Stimulated activated CD4-positive, alpha-beta T cell treated with anti-CD3 and anti-CD28 coated beads, TNF-alpha, amount 100 ng/mL, for 48 hours (primary cell): ENCODE measurements around the gene KRT17.
"Not testable (repeated sequence)": the region's sequence is repeated elsewhere in the genome, so short reads cannot be mapped to it uniquely, and the experiment has no call there.

Source experiments
- DNase-seq, 3 donors: peaks; one replicate each; pipeline ENCODE4 v3.0.0-alpha.2; 2020; ENCODE audit warnings: low read depth in 3 of 3

The KRT17 gene

DNA sequence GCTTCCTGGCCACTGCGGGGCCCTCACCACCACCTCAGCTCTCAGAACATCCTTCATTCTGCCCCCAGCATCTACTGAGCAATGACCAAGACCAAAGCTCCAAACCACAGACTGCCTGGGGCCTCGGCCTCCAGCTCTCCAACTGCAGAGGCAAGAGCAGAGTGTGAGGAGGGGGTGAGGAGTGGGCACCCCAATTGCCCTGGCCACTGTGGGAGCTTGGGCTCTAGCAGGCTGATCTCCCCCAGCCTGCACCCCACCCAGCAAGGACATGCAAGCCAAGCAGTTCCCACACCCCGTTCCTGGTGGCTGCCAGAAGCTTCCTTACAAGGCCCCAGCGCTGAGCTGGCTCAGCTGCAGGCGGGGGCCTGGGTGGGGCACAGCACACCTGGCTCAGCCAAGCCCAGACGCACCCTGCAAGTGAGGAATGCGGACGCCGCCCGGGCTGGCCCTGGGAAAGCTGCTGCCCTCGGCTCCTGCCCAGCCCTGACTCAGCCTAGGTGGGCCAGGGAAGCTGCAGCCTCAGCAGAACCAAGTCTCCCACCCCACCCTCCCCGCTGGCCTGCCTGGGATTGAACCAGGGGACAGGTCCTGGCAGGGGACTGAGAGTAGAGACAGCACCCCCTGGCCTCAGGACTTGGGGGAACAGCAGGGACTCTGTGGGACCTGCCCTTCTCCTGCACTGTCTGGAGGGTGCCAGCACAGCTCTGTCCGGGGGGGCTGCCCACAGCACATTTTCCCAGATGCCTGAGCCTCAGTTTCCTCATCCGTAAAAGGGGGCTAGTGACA is 29.7 kb upstream of the KRT17 start:
- DNase-seq, result no peak

DNA sequence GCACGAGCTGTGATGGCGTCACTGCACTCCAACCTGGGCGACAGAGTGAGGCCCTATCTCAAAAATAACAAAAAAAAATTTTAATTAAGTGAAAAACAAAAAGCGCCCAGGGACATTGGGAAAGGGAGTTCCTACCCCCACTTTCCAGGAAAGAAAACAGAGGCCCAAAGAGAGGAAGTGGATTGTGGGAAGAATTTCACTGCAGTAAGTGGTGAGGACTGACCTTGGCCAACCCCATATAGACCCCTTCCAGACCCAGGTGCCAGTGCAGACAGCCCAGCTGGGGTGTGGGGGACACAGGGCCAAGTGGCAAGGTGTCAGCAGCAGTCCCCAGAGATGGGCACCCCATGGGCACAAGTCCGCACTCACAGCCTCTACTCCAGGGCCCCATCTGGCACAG is 29.0 kb upstream of the KRT17 start:
- no peak for DNase-seq

DNA sequence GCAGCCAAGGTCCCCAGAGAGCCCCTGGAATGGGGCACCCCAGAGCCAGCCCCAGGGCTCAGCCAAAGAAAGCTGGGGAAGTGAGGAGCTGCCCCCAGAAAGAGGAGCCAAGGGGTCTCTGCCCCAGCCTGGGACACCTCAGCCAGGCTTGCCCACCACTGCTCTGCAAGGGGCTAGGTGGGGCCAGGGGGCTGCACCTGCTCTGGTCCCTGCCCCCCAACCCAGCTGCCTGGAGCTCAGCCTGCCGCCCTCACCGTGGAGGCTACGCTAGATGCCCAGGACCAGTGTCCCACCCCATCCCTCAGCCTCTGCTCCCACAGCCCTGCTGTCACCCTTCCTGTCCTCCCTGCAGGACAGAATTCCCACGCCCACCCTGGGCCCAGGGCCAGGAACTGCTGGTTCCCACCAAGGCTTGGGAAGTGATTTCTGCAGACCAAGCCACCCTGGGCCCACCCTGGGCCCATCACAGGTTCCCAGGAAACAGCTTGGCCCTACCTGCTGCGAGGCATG is 28.1 kb upstream of the KRT17 start:
- no peak for DNase-seq

DNA sequence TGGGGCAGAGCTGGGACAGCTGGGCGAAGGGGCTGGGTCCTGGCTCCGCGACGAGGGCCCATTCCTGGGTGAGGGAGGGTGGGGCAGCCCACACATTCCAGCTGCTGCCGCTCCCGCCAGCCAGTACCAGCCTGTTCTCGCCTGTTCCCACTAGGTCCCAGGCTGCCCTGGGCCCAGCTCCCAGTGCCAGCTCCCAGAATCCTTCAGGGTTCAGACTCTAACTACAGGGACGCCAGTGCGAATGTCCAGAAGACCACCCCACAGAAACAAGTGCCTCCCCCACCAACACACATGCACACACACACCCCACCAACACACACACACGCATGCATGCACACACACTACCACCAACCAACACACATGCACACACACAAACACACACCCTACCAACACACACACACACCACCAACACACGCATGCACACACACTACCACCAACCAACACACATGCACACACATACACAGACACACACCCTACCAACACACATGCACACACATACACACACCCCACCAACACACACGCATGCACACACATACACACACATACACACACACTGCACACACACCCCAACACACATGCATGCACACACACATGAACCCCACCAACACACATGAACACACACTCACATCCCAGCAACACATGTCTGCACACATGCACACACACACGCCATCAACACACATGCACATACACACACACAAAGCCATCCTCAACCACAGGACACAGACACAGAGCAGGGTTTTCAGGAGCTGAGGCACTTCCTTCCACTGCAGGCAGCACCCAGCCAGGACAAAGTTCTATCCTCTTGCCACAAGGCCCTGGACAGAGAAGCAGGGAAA is 27.5 kb upstream of the KRT17 start:
- no peak for DNase-seq

DNA sequence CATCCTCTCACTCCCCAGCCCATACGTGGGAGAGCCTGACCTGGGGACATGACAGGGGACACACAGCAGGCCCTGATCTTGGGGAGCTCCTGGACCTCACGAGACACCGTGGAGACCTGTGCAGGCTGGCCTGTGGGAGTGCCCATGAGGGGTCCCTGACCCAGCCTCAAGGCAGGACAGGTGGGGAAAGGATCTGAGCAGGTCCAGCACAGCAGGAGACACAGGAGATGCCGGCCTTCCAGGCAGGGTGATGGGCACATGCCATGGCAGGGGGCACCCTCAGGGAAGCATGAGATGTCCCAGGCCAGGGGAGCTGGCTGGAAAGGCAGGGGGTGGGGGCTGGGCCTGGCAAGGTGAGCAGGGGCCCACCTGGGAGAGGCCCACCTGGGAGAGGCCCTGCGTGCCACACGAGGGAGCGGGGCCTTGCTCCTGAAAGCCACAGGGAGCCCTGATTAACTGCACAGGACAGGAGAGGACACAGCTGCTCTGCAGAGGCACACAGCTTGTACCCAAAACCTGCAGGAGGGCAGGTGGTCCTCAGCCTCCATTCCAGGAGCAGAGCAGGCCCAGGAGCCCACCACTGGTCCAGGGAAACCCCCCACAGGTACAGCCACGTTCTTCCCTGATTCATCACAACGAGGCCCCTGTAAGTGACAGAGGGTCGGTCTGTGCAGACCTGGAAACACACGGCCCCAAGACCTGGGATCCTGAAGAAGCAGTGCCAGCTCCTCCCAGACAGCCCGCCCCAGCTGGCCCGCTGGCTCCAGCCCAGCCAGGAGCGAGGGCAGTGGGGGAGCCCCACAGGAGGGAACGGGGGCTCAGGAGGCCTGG is 26.6 kb upstream of the KRT17 start:
- DNase-seq, result no peak

DNA sequence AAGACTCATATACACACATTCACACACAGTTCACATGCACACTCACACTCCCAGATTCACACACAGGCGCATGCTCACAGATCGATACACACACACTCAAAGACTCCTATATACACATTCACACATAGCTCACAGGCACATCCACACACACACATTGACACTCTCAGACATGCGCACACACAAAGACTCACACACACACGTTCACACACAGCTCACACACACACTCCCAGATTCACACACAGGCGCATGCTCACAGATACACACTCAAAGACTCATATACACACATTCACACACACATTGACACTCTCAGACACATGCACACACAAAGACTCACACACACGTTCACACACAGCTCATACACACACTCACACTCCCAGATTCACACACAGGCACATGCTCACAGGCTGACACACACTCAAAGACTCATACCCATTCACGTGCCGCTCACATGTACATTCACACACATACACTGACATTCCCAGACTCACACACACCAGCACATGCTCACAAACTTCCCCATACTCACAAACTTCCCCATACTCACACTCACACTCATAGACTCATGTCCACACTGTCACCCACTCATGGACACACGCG is 25.6 kb upstream of the KRT17 start:
- DNase-seq, result no peak

DNA sequence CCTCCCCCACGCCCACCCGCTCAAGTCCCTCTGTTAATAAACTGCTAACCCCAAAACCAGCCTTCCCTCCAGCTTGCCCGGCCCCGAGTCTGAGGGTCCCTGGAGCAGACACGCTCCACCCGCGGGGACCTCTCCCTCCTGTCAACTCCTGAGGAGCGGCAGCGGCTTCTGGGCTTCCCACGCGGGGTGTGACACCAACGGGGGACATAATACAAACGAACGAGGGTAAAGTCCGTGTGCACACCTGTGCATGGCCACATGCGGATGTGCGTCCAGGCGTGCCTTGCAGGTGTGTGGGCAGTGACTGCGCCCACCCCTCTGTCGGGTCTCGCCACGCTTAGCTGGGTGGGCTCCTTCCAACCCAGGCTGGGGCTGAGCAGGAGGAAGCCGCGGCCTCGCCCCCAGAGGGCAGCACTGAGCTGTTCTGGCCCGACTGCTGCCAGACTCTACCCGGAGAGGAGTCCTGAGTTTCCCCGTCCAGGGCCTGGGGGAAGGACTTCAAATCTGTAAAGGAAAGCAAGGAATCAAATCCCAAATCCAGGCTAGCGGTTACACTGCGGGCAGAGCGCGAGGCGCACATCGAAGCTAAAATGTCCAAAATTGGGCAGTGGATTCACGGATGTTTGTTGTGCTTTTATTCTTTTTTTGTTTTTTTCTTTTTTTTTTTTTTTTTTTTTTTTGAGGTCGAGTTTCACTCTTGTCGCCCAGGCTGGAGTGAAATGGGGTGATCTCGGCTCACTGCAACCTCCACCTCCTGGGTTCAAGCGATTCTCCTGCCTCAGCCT is 24.2 kb upstream of the KRT17 start:
- DNase-seq, result peak; percentile 59 to 87 (median 72)

DNA sequence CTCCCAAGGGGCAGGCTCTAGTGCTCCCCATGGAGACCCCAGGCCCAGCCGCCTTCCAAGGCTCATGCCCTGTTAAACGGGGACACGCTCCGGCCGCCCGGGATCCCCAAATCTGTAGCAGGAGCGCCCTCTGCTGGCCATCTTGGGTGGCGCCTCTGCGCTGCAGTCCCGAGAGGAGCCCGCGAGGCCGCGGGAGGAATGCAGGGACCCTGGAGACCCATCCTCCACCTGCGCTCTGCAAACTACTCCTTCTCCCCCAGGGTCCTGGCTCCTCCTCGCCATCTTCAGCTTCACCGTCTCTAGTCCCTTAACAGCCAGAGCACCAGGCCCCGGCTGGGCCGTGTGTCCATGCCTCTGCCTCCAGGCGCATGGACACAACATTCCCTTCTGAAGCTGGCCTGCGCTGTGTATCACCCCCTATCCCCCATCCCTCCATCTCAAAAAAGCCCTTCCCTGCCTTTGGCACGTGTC is 23.6 kb upstream of the KRT17 start:
- DNase-seq, result peak; percentile 73 to 87 (median 87)

DNA sequence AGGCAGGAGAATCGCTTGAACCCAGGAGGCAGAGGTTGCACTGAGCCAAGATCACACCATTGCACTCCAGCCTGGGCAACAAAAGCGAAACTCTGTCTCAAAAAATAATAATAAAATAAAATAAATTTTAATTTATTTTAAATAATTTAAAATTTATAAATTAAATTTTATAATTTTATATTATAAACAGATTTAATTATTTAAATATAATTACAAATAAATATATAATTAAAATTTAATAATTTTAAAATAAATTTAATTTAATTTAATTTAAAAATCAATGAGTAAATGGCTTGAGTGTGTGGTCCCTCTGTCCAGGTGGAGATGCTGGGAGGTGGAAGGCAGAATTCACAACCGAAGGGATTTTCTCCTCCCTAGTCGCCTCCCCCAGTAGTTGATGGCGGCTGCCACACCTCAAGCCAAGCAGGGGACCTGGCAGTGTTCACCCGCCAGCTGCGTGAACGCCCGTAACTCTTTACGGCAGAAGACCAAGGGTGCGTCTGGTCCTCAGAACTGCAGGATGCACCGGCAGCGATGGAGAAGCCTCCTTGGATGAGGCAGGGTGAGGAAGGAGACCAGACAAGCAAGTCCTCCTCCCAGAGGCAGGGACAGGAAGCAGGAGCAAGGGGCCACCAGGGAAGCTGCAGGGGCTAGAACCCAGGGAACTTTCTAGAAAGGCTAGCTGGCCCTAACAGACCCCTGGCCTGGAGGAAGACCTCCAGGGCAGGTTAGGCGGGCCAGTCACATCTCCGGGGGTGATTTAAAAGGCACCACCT is 22.9 kb upstream of the KRT17 start:
- no peak for DNase-seq

DNA sequence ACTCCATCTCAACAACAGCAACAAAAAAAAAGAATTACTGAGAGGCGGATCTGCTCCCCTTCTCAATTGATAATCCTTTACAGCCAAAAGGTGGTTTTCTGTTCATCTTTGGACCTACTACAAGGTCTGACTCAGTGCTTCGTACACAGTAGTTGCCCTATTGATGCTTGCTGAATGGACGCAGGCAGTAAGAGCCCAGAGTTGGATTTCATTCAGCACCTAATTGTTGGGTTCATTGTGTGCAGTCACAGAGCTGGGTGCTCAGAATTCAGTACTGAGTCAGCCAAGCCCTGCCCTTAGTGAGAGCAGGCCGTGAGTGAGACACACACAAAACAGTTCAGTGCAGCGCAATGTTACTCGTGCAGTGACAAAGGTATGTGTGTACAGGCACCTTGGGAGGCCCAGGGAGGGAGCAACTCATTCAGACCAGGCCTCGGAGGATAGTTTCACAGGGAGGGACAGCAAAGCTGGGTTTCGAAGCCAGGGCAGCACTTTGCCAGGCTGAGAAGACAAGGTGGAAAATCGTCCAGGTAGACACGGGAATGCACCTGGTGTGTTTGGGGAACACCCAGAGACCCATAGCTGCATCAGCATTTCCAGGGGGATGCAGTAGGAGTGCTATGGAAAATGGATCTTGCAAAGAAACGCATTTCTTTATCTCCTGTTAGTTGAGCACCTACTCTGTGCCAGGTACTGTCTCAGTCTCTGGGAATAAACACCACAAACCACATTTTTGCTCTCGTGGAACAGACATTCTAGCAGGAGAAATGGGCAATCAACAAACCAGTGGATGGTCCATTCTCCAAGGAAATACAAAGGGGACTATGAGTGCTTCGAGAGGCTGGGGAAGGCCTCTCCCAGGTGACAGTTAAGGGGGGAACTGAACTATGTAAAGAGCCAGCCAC is 18.1 kb upstream of the KRT17 start:
- no peak for DNase-seq

DNA sequence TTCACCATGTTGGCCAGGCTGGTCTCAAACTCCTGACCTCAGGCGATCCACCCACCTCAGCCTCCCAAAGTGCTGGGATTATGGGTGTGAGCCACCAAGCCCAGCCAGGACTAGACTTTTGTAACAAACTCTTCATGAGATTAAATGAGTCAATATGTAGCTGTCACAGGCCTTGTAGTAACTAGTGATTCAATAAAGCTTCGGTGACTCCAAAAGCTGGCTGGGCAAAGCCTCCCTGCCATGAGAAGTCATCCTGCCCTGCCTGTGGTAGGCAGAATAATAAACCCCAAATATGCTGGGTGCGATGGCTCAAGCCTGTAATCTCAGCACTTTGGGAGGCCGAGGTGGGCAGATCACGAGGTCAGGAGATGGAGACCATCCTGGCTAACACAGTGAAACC is 16.2 kb upstream of the KRT17 start:
- not testable (repeated sequence) for DNase-seq

DNA sequence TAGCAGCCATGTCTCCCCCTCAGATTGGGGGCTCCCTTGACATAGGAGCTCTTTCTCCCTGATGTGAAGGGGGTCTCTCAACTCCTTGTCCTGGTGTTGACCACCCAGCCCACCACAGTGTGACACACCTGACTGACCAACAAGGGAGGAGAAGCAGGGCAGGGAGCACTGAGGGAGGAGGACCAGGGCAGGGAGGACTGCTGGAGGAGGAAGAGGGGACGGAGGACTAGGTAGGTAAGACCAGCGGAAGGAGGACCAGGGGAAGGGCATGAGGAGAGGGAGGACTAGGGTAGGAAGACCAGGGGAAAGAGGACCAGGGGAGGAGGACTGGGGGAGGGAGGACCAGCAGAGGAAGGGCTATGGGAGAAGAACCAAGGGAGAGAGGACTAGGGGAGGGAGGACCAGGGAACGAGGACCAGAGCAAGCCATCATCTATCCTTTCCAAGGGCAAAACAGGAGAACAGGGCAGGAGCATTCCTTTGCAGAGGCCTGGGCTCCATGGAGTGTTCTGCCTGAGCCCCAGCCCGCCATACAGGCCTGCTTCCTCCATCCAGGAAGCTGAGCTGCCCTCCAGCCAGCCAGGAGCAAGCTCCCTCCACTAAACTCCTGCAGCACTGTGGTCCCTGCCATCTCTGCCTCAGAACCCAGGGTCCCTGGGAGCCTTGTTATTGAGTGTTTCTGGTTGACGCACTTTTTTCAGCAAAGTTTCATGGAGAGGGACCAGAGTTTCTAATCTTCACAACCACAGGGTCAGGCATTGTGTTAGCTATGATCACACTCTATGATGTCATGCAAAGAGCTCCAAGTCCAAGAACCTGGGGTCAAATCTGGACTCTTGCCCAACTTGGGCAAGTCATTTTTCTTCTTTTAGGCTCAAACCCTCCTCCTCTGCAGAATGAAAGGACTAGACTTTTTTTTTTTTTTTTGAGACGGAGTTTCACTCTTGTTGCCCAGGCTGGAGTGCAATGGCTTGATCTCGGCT is 15.4 kb upstream of the KRT17 start:
- DNase-seq, result no peak

DNA sequence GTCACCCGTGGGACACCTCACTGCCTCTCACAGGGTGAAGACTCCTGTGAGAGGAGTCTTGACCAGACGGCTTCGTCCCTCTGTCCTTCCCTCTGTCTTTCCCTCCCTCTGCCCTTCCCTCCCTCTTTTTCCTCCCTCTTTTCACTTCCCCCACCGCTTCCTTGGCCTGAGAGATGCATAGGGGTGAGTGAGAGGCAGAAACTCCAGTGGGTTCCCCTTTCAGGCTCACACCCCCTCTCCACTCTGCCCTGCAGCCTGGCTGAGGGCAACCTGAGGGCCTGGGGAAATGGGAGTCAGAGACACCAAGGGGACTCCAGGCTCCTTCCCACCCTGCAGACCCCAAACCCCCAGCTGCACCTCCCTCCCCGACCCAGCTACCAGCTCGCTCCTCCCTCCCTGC is 14.6 kb upstream of the KRT17 start:
- no peak for DNase-seq

DNA sequence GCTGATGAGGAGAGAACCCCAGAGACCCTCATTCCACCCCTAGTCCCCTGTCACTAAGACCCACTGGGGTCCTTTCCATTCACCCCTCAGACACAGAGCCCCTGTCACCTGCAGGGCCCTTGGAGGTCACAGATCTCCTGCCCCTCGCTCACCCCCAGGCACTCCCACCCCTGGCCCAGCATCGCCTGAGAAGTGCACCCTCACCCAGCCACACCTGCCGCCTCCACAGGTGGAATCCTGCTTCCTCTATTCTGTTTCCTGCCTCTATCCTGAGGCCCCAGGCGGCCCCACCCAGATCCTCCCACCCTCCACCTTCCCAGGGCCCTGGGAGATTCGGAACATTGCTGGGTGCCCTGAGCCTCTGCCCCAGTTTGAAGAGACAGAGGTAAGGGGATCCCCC is 13.8 kb upstream of the KRT17 start:
- no peak for DNase-seq

DNA sequence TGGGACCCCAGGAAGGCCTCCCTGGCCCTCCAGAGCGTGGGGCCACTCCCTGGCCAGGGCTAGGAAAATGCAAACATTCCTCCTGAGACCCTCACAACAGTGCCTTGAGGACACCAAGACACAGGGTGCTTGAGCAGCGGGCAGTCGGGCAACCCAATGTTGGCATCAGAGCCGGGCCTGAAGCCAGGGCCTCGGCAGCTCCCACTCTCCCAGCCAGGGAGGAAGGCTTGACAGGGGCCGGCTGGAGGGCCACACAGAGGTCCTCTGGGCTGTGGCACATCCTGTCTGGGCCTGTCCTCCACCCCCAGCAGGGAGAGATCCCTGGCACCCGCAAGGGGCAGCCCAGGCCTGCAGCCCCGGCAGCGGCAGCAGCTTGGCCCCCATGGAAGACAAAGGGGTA is 12.3 kb upstream of the KRT17 start:
- DNase-seq, result no peak

DNA sequence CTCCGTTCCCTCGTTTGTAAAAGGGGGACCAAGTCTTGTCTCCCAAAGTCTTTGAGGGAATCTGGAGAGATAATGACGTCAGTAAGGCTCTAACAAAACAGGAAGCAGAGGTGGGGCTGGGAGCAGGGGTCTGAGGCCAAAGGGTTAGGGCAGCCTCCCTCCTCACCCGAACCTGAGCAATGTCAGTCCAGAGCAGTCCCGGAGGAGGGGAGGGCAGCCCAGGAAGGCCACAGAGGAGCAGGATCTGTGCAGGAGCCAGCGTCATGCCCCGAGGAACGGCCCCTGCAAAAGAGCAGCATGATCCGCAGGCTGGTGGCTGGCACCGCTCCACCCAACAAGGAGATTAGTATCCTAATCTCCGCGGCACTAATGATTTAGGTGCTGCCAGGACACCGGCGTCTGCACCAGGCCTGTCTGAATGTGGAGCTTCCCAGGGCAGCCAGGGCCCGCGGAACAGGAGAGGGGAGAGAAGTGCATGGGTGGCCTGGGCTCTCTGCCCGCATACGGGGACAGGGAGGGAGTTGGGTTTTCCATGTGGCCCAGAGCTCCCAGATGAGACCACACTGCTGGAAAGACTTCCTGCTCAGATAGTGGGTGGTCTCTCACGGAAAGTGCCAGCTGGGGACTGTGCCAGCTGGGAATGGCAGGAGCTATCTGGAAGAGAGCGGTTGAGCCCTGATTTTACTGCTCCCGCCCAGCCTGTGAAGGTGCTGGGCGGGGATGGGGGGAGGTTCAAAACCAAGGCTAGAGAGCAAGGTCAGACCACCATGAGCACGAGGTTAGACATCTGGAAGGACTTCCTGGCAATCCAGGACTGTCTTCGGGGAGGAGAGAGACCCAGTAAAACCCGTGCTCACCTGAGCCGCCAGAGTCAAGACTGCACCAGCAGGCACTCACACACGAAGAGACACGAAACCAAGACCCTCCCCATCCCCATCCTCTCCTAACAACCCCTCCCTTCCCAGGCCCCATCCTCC is 11.0 kb upstream of the KRT17 start:
- no peak for DNase-seq
